Skin epidermis (tissue), 12 donors: Measurements from ENCODE around the gene TMEM101.
"Not testable (repeated sequence)": the region's sequence is repeated elsewhere in the genome, so short reads cannot be mapped to it uniquely, and the experiment has no call there.

Experiments used
- H3K27ac ChIP-seq, 21 experiments: fragments of 200-600 bp; sonication (generic) in 11 of 21; one replicate each; pipeline ENCODE4 v1.5.0; 2020; ENCODE audit warnings: mild to moderate bottlenecking in 3 of 21, inconsistent platforms in 2 of 21, moderate library complexity in 2 of 21
- H3K4me3 ChIP-seq, 7 experiments: fragments of 200-600 bp; sonication (generic) in 2 of 7; one replicate each; pipeline ENCODE4 v1.5.0; 2020; ENCODE audit warnings: inconsistent platforms in 2 of 7, mild to moderate bottlenecking in 2 of 7, moderate library complexity in 1 of 7

The TMEM101 gene

GRCh38 chr17:44014437-44015172, at the start of gene TMEM101:
TMEM101 (minus strand) TSS chr17:44014963; CDS start chr17:44014952, 11 bp downstream.
- H3K27ac ChIP-seq: peak within 1 kb of the TSS in 20 of 21 experiments; percentile 64 to 95 (median 85)
- H3K4me3 ChIP-seq: peak within 1 kb of the TSS; percentile 50 to 92 (median 81)

GRCh38 chr17:44063704-44064639, 49.2 kb upstream of the TMEM101 start:
- Histone ChIP-seq H3K27ac (no peak overlapping the region), H3K4me3 (no peak overlapping the region)

- no peak overlapping the region for H3K4me3 ChIP-seq
- no peak overlapping the region for H3K27ac ChIP-seq
Measured at GRCh38 chr17:44062871-44063270, 48.1 kb upstream of the TMEM101 start.

GRCh38 chr17:44061446-44061845, 46.7 kb upstream of the TMEM101 start:
- no peak overlapping the region for H3K4me3 ChIP-seq
- no peak overlapping the region for H3K27ac ChIP-seq

- Histone ChIP-seq H3K27ac (no peak overlapping the region), H3K4me3 (no peak overlapping the region)
Measured at GRCh38 chr17:44059101-44059892, 44.5 kb upstream of the TMEM101 start.

- Histone ChIP-seq H3K27ac (no peak overlapping the region), H3K4me3 (no peak overlapping the region)
Measured at GRCh38 chr17:44053125-44053872, 38.5 kb upstream of the TMEM101 start.

- Histone ChIP-seq H3K4me3 (no peak overlapping the region), H3K27ac (no peak overlapping the region)
Measured at GRCh38 chr17:44049294-44050060, 34.7 kb upstream of the TMEM101 start.

GRCh38 chr17:44046893-44047292, 32.1 kb upstream of the TMEM101 start:
- not testable (repeated sequence) for H3K4me3 ChIP-seq, H3K27ac ChIP-seq

- H3K4me3 ChIP-seq: no peak overlapping the region
Measured at GRCh38 chr17:44045486-44045885, 30.7 kb upstream of the TMEM101 start.

GRCh38 chr17:44044071-44044470, 29.3 kb upstream of the TMEM101 start:
- Histone ChIP-seq H3K27ac (peak overlapping the region in 7 of 21 experiments; percentile 6 to 50 (median 28)), H3K4me3 (no peak overlapping the region)

More at GRCh38 chr17:44045486-44045885, 30.7 kb upstream of the TMEM101 start:
- no peak overlapping the region for H3K27ac ChIP-seq

- peak overlapping the region in 11 of 21 experiments; percentile 6 to 57 (median 31) for H3K27ac ChIP-seq
- no peak overlapping the region for H3K4me3 ChIP-seq
Measured at GRCh38 chr17:44043272-44043696, 28.5 kb upstream of the TMEM101 start.

- peak overlapping the region in 8 of 21 experiments; percentile 0 to 77 (median 21) for H3K27ac ChIP-seq
- no peak overlapping the region for H3K4me3 ChIP-seq
Measured at GRCh38 chr17:44039829-44040635, 25.3 kb upstream of the TMEM101 start.

GRCh38 chr17:44038604-44039011, 23.8 kb upstream of the TMEM101 start:
- no peak overlapping the region for H3K4me3 ChIP-seq
- H3K27ac ChIP-seq: peak overlapping the region in 1 of 21 experiments; percentile 55

GRCh38 chr17:44037471-44037870, 22.7 kb upstream of the TMEM101 start:
- H3K4me3 ChIP-seq: no peak overlapping the region
- H3K27ac ChIP-seq: no peak overlapping the region

- H3K4me3 ChIP-seq, H3K27ac ChIP-seq: not testable (repeated sequence)
Measured at GRCh38 chr17:44034688-44035087, 19.9 kb upstream of the TMEM101 start.

GRCh38 chr17:44033861-44034408, 19.2 kb upstream of the TMEM101 start:
- Histone ChIP-seq H3K27ac (peak overlapping the region in 2 of 21 experiments; percentile 5 to 30), H3K4me3 (no peak overlapping the region)

- Histone ChIP-seq H3K4me3 (no peak overlapping the region), H3K27ac (no peak overlapping the region)
Measured at GRCh38 chr17:44030482-44030881, 15.7 kb upstream of the TMEM101 start.
